ENCODE measurements around the gene GPR158. TPM values are rescaled to one million over a fixed set of nuclear protein-coding genes. Genes with fewer than 3 reads are reported as not detected.

GPR158 gene
- total and polyA plus RNA-seq, 2 of the 8 experiments (the other 6 are each of a cell fraction or from before 2014, with no cell fraction given) = 0.14 to 0.78 TPM

GRCh38 chr10:25522946-25523608, 348.3 kb downstream of the GPR158 start (continued):
- TF ChIP-seq CHD7 (IDR thresholded peaks at IDR 0.05; ENCODE audit: insufficient replicate concordance, low read length) (no peak), TEAD4 (IDR thresholded peaks at IDR 0.05; ENCODE audit: low read depth, low read length) (peak; percentile 72; the same call in 1 of the 2 replicates), CBX8 (IDR thresholded peaks at IDR 0.05; ENCODE audit: borderline replicate concordance, low read depth, low read length) (no peak), HDAC6 (IDR thresholded peaks at IDR 0.05; ENCODE audit: low read depth, low read length) (no peak), NANOG (IDR thresholded peaks at IDR 0.05; ENCODE audit: insufficient read depth, low read depth, low read length, poor library complexity, severe bottlenecking) (no peak), CREB1 (IDR thresholded peaks at IDR 0.05) (no peak)
